HG03045 (cell line): ENCODE measurements around the gene RFT1.

Source experiments
- ATAC-seq: cut with Tn5 transposase; IDR thresholded peaks from one replicate; pipeline ENCODE4 v1.9.1; 2021; ENCODE audit warnings: mild to moderate bottlenecking, moderate library complexity; ENCODE audit not compliant: unreplicated experiment

The RFT1 gene

DNA sequence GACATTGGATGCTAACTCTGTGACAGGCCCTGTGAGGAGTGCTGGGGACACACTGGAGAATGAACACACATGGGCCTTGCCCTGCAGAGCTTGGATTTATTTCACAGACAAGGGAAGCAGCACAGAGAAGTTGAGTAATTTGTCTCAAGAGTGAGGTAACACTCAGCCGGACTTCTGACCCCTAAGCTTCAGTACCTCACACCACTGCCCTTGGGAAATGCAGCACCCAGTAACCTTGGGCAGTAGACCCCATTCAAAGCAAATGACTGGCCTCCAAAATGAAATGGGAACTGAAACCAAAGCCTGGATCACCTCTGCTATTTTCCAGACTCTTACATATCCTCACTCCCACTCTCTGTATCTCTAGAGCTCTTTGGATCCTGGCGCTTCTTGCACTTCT, 37.3 kb downstream of the RFT1 start:
- ATAC-seq: no peak

DNA sequence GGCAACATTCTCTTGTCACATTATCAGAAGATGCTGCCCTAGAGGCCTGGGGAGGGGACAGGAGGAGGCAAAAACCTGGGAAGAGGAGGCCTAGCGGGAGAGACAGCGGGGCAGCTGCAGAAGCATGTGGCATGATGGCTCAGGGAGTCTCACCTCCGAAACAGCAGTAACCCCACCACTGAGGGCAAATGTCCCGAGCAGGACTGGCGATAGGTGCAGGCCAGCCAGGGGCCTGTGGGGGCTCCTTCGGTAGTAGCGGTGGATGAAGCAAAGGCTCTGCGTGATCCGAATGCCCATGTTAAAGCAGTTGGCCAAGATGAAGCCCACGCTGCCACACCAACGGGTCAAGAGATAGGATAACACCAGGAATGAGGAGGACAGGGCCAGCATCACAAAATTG, 38.0 kb downstream of the RFT1 start:
- no peak for ATAC-seq

DNA sequence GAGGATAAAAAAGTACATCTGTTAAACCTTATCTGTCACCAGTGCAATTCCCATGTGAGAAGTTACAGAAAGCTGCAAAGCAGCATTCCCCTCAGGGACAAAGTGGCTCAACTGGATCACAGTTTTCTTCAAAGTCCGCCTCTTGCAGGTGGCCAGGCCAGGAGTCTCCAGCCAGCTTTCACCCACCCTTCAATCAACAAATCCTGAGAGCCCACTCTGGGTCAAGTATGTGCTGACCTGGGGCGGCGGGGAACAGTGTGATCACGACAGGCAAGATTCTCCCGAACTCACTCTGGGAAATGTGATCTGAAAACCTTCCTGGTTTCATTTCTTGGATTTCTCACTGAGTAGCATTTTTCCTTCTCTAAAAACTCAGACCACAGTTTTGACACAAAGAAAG, 39.2 kb downstream of the RFT1 start:
- no peak for ATAC-seq

- no peak for ATAC-seq
These were observed 40.7 kb downstream of the RFT1 start for GRCh38 chr3:53089511-53089910.

DNA sequence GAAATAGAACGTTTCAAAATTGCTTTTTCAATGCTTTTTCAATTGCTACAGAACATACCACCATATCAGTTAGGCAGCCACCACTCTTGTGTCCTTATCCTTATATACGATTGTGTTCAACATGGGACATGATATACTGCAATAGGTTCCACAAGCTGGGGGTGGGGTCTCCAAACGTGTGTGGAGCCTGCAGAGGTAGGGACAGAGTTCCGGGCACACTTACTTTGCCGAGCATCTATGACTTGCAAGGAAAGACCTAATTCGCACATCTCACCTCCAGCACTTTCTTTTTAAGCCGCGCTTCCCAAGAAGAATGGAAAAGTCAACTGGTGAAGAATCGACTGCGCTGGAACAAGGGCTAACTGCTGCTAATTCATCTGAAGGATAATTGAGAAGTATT, 44.8 kb downstream of the RFT1 start:
- ATAC-seq: no peak

DNA sequence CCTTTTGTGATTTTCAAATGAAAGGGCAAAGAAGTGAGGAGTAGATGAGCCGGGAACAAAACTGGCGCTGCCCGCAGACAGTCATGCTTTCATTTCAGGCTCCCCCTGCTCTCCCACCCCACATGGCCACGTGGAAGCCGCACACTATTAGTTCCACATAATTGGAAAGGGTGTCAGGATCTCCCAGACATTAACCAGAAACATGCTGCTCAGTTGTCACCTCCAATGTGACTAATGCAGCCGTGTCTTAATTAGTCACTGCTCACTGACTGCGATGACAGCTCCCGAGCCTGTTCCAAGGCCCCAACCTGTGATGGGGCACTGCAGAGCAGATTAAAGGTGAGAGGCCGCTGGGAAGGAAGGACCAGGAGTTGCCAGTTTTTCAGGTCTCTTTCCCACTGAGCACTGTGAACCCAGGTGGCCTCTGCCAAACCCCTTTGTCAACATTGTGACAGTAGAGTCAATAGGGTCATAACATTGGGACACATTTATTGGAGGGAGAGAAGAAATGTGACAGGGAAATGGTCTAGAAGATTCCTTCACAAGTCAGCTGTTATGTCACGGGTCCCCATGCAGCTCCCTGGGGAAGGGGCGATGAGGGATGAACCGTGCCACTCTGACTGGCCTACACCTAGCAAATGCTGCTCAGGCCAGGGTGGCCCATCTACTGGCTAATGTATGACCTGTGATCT, 45.8 kb downstream of the RFT1 start:
- no peak for ATAC-seq

- ATAC-seq: no peak
These were observed 46.3 kb downstream of the RFT1 start for GRCh38 chr3:53083949-53084309.

GRCh38 chr3:53083521-53083920, 46.7 kb downstream of the RFT1 start:
- ATAC-seq: no peak

GRCh38 chr3:53082736-53083135, 47.5 kb downstream of the RFT1 start:
- no peak for ATAC-seq

DNA sequence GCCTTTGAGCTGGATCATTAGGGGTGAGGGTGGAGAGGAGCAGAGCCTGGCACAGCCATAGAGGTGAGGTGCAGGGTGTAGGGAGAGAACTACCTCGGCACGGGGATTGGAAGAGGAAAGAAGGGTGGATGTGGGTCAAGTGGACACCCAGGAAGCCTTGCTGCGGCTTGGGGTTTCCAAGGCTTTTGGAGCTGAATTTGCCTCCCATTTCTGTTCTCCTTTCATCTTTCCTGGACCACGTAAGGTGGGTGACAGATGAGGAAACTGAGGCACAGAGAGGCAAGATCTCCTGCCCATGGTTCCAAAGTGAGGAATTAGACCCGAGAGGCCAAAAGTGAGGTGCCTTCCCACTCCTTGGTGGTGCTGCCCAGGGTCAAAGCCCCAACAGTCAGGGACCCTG, 48.9 kb downstream of the RFT1 start:
- ATAC-seq: no peak

GRCh38 chr3:53080612-53081205, 49.5 kb downstream of the RFT1 start:
- ATAC-seq: no peak

- ATAC-seq: no peak
These were observed 50.3 kb downstream of the RFT1 start for GRCh38 chr3:53079791-53080555.

- no peak for ATAC-seq
These were observed 51.1 kb downstream of the RFT1 start for GRCh38 chr3:53079147-53079546.

- no peak for ATAC-seq
These were observed 51.6 kb downstream of the RFT1 start for GRCh38 chr3:53078656-53079055.

DNA sequence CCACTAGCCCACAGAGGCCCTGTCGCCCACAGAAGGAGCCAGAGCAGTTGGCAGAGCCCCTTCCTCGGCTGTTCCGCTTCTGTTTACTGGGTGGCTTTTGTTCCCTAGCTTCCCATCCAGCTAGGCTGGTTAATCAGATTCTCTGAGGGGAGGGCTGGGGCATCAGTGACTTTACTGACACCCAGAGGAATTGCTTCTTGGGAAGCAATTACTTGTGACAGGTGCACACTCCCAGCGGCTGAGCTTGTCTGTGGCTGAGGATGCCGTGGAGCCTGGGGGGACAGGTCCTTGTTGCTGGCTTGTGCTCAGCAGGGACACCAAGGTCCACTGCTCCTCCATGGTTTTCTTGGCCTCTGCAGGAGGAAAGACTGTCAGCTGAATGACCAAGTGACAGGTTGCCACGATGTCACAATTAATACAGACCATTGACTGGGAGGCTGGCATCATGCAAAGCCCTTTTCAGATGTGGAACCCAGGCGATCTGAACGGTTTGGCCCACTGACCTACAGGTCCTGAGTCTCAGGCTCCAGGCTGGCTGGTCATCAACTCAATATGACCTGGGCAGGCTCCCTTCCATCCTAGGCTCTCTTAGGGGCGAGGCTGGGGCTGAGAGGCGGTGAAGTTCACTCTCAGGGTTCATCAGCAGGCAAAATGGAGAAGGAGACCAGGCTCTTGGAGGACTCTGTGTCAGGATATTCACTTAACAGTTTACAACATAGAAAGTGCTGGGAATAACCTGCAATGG, 52.6 kb downstream of the RFT1 start:
- no peak for ATAC-seq

- ATAC-seq: no peak
These were observed 54.5 kb downstream of the RFT1 start for GRCh38 chr3:53075743-53076140.

GRCh38 chr3:53074761-53075742, 55.2 kb downstream of the RFT1 start:
- no peak for ATAC-seq

DNA sequence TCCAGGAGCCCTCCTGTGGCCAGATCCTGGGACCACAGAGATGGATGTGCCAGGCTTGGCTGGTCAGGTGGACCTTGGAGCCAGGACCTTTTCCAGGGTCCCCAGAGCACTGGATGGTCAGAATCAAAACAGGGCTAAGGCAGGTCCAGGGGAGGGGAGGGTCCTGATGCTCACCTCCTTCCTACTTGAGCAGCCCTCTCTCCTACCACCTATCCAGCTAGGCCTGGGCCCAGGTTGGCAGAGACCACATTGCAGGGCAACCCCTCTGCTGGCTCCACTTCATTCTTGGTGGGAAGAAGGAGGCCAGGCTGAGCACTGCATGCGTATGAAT, 55.9 kb downstream of the RFT1 start:
- ATAC-seq: no peak

DNA sequence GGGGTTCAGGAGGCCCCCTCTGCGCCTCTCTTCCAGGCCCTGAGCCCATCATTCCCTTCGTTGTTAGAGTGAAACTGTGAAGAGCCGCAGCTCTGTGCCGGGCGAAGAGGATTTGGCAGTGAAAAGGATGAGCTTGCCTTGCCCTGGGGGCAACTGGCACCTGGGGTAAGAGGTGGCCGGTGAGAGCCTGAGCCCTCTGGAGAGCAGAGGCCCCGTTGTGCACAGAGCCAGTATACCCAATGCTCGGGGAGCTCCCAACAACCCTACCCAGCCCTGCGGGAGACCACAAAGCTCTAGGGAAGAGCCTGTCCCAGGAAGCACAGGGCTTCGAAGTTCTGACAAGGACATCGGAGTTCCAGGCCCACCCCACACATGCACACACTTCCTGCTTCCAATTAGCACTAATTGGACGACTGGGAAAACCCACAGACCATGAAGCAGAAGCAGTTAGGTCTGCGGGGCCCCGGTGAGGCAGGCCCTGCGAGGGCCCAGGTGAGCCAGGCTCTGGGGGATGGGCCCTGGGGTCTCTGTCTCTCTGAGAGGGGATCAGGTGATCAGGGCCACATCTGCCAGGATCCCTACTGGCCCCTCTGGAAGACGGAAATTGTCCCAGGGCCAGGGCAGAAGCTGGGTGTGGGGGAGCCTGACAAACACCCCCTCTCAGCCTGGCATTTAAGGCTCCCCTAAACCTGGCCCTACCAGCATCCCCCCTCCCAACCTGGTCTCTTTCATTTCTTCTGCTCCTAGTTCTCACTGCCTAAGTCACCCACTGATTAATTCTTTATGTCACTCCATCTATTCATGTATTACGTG, 56.5 kb downstream of the RFT1 start:
- no peak for ATAC-seq
